GM04504 (cell line): Measurements from ENCODE around the gene ANKS3.

Experiments
- DNase-seq: peaks from one replicate; pipeline ENCODE4 v3.0.0-alpha.2; 2012; ENCODE audit warnings: low read depth

ANKS3 gene

GRCh38 chr16:4726616-4727015, 7.5 kb downstream of the ANKS3 start:
- DNase-seq: no peak

- no peak for DNase-seq
Observed at GRCh38 chr16:4724661-4725270, 9.3 kb downstream of the ANKS3 start.

DNA sequence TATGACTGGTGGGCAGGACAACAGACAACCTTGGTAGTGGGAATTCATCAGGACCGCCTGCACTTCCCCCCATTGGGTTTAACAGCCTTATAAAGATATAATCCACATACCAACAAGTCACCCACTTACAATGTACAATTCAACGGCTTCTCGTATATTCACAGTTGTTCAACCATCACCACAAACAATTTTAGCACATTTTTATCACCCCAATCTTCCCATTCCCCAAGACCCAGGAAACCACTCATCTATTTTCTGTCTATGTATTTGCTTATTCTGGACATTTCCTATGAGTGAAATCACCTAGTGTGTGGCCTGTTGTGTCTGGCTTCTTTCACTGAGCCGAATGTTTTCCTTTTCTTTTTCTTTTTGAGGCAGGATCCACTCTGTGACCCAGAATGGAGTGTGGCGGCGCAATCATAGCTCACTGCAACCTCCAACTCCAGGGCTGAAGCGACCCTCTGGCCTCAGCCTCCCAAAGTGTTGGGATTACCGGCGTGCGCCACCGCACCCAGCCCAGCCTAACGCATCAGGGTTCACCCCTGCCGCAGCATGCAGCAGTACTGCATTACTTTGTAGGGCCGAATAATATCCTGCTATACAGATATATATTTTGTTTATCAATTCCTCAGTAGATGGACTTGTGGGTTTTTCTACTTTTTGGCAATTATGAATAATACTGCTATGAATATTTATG, 10.9 kb downstream of the ANKS3 start:
- DNase-seq: no peak

- DNase-seq: no peak
Observed at GRCh38 chr16:4718466-4718865, 15.6 kb downstream of the ANKS3 start.

DNA sequence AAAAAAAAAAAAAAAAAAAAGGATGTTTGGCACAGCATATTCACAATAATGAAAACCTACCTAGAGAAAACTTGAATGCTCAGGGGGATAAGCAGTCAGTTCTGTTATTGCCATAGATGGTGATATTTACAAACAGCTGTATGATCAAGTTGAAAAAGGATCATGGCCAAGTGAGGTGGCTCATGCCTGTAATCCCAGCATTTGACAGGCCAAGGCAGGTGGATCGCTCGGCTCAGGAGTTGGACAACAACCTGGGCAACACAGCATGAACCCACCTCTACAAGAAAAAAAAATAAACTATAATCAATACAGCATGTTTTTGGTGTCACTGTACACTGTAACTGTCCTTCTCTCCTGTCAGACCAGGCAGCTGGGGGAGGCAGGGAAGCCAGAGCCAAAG, 19.1 kb downstream of the ANKS3 start:
- DNase-seq: no peak

DNA sequence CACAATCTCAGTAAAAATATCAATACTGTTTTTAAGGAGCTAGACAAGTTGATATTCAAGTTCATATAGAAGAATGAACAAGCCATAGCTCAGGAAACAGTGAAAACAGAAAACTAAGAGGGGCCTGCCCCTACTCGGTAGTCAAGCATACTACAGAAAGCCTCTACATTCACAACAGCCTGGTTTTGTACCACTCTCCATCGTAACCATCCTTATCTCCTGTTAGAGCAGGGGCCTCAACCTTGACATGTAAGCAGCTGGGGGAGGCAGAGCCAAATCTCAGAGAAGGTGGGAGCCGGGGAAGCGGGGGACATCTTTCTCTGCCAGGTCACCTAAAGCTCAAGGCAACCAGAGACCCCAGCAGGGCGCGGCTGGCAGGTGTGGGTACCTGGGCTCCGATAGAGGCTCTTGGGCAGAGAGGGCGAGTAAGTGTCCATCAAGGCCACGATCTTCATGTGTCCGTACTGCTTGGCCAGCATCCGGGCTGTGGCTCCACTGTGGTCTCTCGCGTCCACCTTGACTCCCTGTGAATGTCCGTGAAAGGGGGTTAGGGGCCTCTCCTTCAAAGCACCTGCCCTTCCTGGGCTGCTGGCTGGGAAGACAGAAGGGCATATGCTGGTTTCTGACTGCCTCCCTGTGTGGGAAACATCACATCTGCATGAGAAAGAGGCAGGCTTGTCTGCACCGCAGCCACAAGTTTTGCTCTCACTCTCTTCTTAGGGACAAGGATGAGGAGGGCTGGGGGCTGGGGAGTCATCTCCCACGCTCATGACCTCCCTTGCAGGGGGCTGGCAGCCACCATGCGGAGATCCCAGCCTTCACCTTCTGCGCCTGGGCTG, 20.2 kb downstream of the ANKS3 start:
- no peak for DNase-seq

DNA sequence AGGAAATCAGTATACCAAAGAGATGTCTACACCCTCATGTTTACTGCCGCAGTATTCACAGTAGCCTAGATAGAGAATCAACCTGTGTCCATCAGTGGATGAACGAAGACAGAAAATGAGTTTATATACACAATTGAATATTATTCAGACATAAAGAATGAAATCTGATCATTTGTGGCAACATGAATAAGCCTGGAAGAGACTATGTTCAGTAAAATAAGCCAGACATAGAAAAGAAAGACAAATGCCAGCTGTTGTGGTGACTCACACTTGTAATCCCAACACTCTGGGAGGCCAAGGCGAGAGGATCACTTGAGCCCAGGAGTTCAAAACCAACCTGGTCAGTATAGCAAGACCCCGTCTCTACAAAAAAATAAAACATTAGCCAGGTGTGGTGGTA, 24.6 kb downstream of the ANKS3 start:
- DNase-seq: no peak

DNA sequence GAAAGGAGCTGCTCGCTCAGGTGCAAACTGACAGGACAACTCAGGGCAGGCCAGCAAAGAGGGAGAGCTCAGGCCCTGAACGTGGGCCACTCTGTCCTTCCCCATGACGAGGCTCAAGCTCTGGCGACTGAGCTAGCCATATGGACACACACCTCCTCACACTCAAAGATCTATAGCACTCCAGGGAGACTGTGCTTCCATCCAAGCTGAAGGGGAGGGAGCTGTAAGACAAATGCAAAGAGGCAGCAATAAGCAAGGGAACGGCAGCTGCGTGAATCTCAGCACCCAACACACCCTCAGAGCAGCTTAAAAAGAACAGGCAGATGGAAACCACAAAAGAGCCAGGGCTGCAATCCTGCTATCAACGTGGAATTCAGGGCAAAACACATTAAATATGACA, 27.2 kb downstream of the ANKS3 start:
- no peak for DNase-seq

DNA sequence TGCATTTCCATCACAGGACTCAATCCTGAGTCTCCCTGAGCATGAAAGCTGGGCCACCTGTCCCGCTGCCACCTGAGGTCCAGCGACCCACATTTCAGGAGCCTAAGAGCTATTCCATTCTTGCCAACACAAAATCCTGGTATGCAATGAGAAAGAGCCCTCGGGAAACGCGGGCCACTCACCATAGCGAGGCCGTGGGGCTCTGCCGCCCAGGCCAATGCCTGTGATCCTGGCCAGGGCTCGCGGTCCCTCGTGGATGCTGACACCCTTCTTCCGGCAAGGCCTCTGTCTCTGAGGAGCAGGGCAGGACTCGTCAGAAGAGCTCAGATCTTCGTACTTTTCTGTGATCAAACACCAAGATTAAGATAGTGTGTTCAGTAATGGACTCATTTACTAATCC, 29.2 kb downstream of the ANKS3 start:
- no peak for DNase-seq

DNA sequence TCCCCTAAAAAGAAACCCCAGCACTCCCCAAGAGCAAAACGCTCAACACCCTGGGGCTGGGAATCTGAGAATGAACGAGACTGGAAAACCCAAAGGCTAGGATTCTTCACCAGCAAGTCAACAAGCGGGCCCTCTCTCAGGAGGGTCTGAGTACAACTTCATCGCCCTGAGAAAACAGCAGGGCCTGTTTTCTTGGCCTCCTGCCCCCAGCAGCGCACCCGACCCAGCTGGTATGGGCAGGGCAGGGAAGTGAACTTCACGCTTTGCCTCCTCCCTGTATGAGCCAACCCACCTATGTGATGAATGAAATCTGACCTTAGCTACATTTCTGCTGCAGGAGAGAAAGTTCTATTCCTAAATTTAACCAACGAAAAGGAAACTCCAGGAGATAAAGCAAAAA, 29.6 kb downstream of the ANKS3 start:
- no peak for DNase-seq

DNA sequence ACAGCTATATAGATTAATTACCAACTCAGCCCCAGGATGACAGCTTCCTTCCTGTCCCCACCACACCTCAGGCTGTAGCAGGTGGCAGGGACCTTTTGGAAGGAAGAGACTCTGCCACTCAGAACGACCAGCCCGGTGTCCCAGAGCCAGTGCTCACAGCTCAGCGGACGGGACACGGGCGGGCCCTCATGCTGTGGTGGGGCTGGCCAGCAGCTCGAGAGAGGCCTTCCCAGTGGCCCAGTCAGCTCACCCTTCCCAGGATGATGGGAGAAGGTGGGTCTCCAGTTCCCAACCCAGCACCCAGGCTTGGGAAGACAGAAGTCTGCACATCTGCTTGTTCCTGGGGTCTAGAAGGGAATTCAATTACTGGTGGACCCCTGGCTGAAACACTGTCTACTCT, 30.2 kb downstream of the ANKS3 start:
- DNase-seq: no peak

DNA sequence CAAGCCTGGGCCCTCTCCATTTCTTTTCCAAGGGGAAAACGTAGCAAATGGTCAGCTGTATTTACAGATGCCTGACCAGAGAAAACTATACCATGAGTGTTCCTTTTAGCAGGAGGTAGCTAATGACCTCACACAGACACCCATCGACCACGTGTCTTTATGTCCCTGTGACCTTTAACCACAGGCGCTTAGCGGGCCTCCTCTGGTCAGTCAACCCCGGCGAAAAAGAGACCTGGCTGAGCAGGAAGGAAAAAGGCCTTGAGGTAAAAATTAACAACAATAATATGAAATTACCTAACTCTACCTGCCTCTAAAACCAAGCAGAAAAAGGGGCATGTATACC, 31.6 kb downstream of the ANKS3 start:
- no peak for DNase-seq

GRCh38 chr16:4701791-4702465, 32.1 kb downstream of the ANKS3 start:
- DNase-seq: no peak

DNA sequence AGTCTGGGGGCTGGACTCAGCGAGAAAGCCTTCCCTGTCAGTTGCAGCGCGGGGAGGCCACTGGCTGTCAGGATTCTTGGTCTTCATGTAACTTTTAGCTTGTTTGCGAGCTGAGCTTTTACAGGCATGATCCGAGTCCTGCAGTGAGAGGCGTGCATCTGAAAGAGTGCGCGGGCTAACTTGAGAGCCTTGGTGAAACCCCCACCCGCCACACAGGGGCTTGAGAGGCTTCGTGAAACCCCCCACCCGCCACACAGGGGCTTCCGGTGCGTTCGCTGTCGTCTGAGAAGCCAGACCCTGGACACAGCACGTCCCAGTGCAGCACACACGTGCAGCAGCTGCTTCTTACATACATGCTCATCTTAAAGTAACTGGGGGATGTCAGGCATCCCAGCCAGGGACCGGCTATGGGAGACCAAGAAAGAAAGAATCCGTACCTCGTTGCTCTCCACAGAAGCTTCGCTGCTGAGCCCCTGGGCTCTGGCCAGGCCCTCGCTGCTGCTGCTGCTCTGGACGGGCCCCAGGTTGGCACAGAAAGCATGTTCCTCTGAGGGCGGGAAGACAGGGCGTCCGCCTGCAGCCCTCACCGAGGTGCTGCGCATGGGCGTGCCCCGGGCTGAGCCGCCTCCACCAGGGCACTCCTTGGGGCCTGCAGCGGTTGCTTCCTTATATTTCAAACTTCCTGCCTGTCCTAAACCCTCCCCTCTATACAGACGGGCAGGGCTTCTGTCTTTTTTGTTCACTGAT, 32.9 kb downstream of the ANKS3 start:
- no peak for DNase-seq

GRCh38 chr16:4700380-4700996, 33.6 kb downstream of the ANKS3 start:
- no peak for DNase-seq

- DNase-seq: no peak
Observed at GRCh38 chr16:4699046-4699556, 35.0 kb downstream of the ANKS3 start.

DNA sequence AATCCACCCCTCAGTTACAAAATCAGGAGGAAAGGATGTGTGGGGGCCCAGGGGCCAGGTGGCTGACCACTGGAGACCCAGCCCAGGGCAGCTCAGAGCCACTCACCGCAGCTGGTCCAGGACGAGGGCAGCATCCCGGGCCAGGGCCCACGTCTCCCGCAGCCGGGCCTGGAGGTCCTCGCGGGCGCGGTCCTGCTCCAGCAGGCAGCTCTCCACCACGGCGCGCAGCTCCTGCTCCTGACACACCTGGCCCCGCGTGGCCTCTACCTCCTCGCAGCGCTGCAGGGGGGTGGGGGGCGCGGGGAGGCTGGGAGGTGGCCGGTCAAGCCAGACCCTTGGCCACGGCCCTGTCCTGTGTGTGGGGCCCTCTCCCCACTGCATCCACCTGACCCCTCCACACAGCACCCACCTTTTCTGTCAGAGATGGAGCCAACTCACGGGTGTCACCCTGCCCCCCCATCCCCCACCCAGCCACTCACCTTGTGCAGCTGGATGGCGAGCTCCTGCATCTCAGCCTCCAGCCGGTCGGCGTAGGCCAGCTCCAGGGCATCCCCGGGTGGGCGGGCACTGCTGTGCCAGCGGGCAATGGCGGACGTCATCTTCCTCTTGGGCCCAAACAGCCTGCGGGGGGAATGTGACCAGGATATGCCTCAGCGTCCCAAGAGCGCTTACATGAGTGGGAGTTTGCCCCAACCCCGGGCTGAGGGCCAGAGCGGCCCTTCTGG, 35.6 kb downstream of the ANKS3 start:
- no peak for DNase-seq

GRCh38 chr16:4697848-4698291, 36.2 kb downstream of the ANKS3 start:
- no peak for DNase-seq

DNA sequence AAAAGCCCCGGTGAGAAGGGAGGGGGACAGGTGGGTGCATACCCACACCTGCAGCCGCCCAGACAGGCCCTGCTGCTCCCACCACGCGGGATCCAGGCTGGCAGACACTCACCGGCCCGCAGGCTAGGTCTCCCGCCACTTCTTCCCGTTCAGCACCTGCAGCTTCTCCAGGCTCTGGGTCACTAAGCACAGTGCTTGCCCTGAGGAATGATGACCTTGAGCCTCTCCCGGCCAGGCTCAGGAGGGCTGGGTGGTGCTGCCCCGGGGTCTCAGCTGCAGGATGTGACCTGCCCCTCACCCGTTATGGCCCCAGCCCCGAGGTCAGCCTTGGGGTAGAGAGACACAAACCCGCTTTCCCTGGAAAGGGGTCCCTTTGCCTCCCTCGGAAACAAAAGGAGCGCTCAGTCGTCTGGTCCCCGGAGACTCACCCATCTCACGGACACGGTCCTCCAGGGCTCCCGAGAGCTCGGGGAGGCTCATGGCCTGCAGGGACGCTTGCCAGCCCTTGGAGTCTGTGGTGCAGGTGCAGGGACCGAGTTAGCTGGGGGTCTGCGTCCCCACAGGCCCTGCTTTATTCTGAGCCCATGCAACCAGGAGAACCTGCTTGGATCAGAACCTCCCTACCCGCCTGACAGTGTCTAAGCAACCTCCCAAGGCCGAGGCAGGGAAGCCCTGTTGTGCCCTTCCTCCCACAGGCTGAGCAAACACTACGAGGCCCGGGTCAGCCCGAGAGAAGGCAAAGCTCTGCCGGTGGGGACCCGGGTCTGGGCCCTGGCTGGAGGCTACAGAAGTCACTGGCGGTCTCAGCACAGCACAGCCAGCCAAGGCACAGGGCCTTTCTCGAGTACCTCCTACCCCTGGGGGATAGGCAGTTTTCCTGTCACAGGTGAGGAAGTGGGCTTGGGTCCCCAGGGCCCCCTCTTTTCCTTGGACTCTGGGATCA, 36.9 kb downstream of the ANKS3 start:
- DNase-seq: no peak
